Nephron (organoid): ENCODE measurements around the gene UBL5.
"Not testable (repeated sequence)": the region's sequence is repeated elsewhere in the genome, so short reads cannot be mapped to it uniquely, and the experiment has no call there.

Experiments
- H3K27ac Mint-ChIP-seq, 3 experiments: 2 replicates each; pipeline ENCODE4 v1.8.0; 2020; ENCODE audit warnings: mixed read lengths in 3 of 3, mild to moderate bottlenecking in 2 of 3, moderate library complexity in 1 of 3
- H3K27me3 Mint-ChIP-seq: 2 replicates; pipeline ENCODE4 v1.8.0; 2021; ENCODE audit warnings: low read depth, mild to moderate bottlenecking, moderate library complexity, mixed read lengths
- H3K36me3 Mint-ChIP-seq: 2 replicates; pipeline ENCODE4 v1.8.0; 2020; ENCODE audit warnings: low read depth, mixed read lengths
- H3K4me1 Mint-ChIP-seq: 2 replicates; pipeline ENCODE4 v1.8.0; 2020; ENCODE audit warnings: mixed read lengths
- H3K4me3 Mint-ChIP-seq, 3 experiments: 2 replicates each; pipeline ENCODE4 v1.8.0; 2020; ENCODE audit warnings: mild to moderate bottlenecking in 3 of 3, mixed read lengths in 3 of 3, moderate library complexity in 2 of 3
- H3K9me3 Mint-ChIP-seq: 2 replicates; pipeline ENCODE4 v1.8.0; 2020; ENCODE audit warnings: mixed read lengths
- CTCF ChIP-seq, 3 experiments: fragments of 200-600 bp; sonication (generic); IDR thresholded peaks; one replicate each; pipeline ENCODE4 v1.5.0; 2021; ENCODE audit warnings: antibody characterized with exemption in 3 of 3; ENCODE audit not compliant: unreplicated experiment in 3 of 3

Gene UBL5

GRCh38 chr19:9808855-9809824, 18.6 kb upstream of the UBL5 start:
- no peak overlapping the region for H3K4me3 Mint-ChIP-seq
- peaks cover 35% of the 10 kb centered on the region for H3K36me3 Mint-ChIP-seq
- no peaks in the 10 kb centered on the region for H3K4me1 Mint-ChIP-seq
- H3K27ac Mint-ChIP-seq, result no peak overlapping the region
- peaks cover 3% of the 10 kb centered on the region for H3K9me3 Mint-ChIP-seq
- no peak for TF ChIP-seq CTCF (IDR thresholded peaks at IDR 0.05; ENCODE audit: unreplicated experiment in 3 of 3)
- no peaks in the 10 kb centered on the region for H3K27me3 Mint-ChIP-seq

- Mint-ChIP-seq H3K4me1 (no peaks in the 10 kb centered on the region), H3K9me3 (peaks cover 5% of the 10 kb centered on the region), H3K27ac (no peak overlapping the region), H3K27me3 (no peaks in the 10 kb centered on the region), H3K36me3 (peaks cover 49% of the 10 kb centered on the region), H3K4me3 (no peak overlapping the region)
- TF ChIP-seq CTCF (IDR thresholded peaks at IDR 0.05; ENCODE audit: unreplicated experiment in 3 of 3), result no peak
Observed at GRCh38 chr19:9811139-9811538, 16.6 kb upstream of the UBL5 start.

- Mint-ChIP-seq H3K36me3 (peaks cover 35% of the 10 kb centered on the region), H3K4me1 (peaks cover 24% of the 10 kb centered on the region)
Observed at GRCh38 chr19:9818175-9818733, 9.5 kb upstream of the UBL5 start.

GRCh38 chr19:9818734-9819595, 8.8 kb upstream of the UBL5 start, which contains the start of gene FBXL12:
Gene FBXL12, minus strand, starts transcription at chr19:9819079. Its CDS starts 266 bp downstream, at chr19:9818813.
- no peak for TF ChIP-seq CTCF (IDR thresholded peaks at IDR 0.05; ENCODE audit: unreplicated experiment in 3 of 3)
- Mint-ChIP-seq H3K4me3 (peak within 1 kb of the TSS; percentile 95 to 97 (median 95)), H3K36me3 (peaks cover 31% of the 10 kb centered on the region), H3K4me1 (peaks cover 30% of the 10 kb centered on the region), H3K9me3 (peaks cover 9% of the 10 kb centered on the region), H3K27me3 (no peaks in the 10 kb centered on the region), H3K27ac (peak within 1 kb of the TSS; percentile 79 to 96 (median 93))

More at GRCh38 chr19:9818175-9818733, 9.5 kb upstream of the UBL5 start:
- Mint-ChIP-seq H3K4me3 (peak overlapping the region; percentile 95 to 97 (median 95)), H3K27me3 (no peaks in the 10 kb centered on the region), H3K27ac (peak overlapping the region; percentile 79 to 96 (median 93)), H3K9me3 (peaks cover 11% of the 10 kb centered on the region)
- TF ChIP-seq CTCF (IDR thresholded peaks at IDR 0.05; ENCODE audit: unreplicated experiment in 3 of 3), result no peak

- H3K27ac Mint-ChIP-seq, result peak overlapping the region; percentile 79 to 96 (median 93)
- TF ChIP-seq CTCF (IDR thresholded peaks at IDR 0.05; ENCODE audit: unreplicated experiment in 3 of 3), result no peak
- H3K4me3 Mint-ChIP-seq, result peak overlapping the region; percentile 95 to 97 (median 95)
- peaks cover 30% of the 10 kb centered on the region for H3K4me1 Mint-ChIP-seq
- H3K27me3 Mint-ChIP-seq, result no peaks in the 10 kb centered on the region
- peaks cover 9% of the 10 kb centered on the region for H3K9me3 Mint-ChIP-seq
- H3K36me3 Mint-ChIP-seq, result peaks cover 29% of the 10 kb centered on the region
Observed at GRCh38 chr19:9819596-9819909, 8.2 kb upstream of the UBL5 start.

GRCh38 chr19:9820034-9820433, 7.7 kb upstream of the UBL5 start:
- H3K27ac Mint-ChIP-seq, result peak overlapping the region; percentile 79 to 96 (median 93)
- peaks cover 24% of the 10 kb centered on the region for H3K36me3 Mint-ChIP-seq
- H3K4me3 Mint-ChIP-seq, result peak overlapping the region; percentile 95 to 97 (median 95)
- peaks cover 30% of the 10 kb centered on the region for H3K4me1 Mint-ChIP-seq
- H3K9me3 Mint-ChIP-seq, H3K27me3 Mint-ChIP-seq: not testable (repeated sequence)
